ENCODE results near the gene HTRA3. TPM values are rescaled to one million over a fixed set of nuclear protein-coding genes. Genes with fewer than 3 reads are reported as not detected.

HTRA3 gene
- total RNA-seq, 1 donor from 2014 or later, result 1.7 TPM

GRCh38 chr4:8343262-8343966 is 73.9 kb downstream of the HTRA3 start:
- H3K9me3 Mint-ChIP-seq (ENCODE audit: unreplicated experiment), result no peaks in the 10 kb centered on the region
- DNase-seq (ENCODE audit: low spot score), result no peak
- no peak overlapping the region for H3K27ac Mint-ChIP-seq (ENCODE audit: unreplicated experiment)
- TF ChIP-seq CTCF (IDR thresholded peaks at IDR 0.05; ENCODE audit: unreplicated experiment), result no peak
- H3K27me3 Mint-ChIP-seq (ENCODE audit: unreplicated experiment), result no peaks in the 10 kb centered on the region
- H3K4me3 Mint-ChIP-seq (ENCODE audit: unreplicated experiment), result no peak overlapping the region
- no peaks in the 10 kb centered on the region for H3K4me1 Mint-ChIP-seq (ENCODE audit: unreplicated experiment)
- H3K36me3 Mint-ChIP-seq (ENCODE audit: low read depth, unreplicated experiment), result no peaks in the 10 kb centered on the region

- TF ChIP-seq CTCF (IDR thresholded peaks at IDR 0.05; ENCODE audit: unreplicated experiment), result no peak
- Mint-ChIP-seq H3K4me1 (ENCODE audit: unreplicated experiment) (no peaks in the 10 kb centered on the region), H3K36me3 (ENCODE audit: low read depth, unreplicated experiment) (no peaks in the 10 kb centered on the region), H3K4me3 (ENCODE audit: unreplicated experiment) (no peak overlapping the region), H3K27me3 (ENCODE audit: unreplicated experiment) (no peaks in the 10 kb centered on the region), H3K27ac (ENCODE audit: unreplicated experiment) (no peak overlapping the region), H3K9me3 (ENCODE audit: unreplicated experiment) (no peaks in the 10 kb centered on the region)
- DNase-seq (ENCODE audit: low spot score), result no peak
These were observed 74.4 kb downstream of the HTRA3 start for GRCh38 chr4:8343967-8344331.

- no peaks in the 10 kb centered on the region for H3K27me3 Mint-ChIP-seq (ENCODE audit: unreplicated experiment)
- DNase-seq (ENCODE audit: low spot score), result no peak
These were observed 74.8 kb downstream of the HTRA3 start for GRCh38 chr4:8344377-8344776.

GRCh38 chr4:8345053-8345945 is 75.7 kb downstream of the HTRA3 start:
- no peak overlapping the region for H3K4me3 Mint-ChIP-seq (ENCODE audit: unreplicated experiment)
- H3K9me3 Mint-ChIP-seq (ENCODE audit: unreplicated experiment), result no peaks in the 10 kb centered on the region
- H3K36me3 Mint-ChIP-seq (ENCODE audit: low read depth, unreplicated experiment), result no peaks in the 10 kb centered on the region
- no peaks in the 10 kb centered on the region for H3K4me1 Mint-ChIP-seq (ENCODE audit: unreplicated experiment)
- TF ChIP-seq CTCF (IDR thresholded peaks at IDR 0.05; ENCODE audit: unreplicated experiment), result no peak
- no peak overlapping the region for H3K27ac Mint-ChIP-seq (ENCODE audit: unreplicated experiment)
- H3K27me3 Mint-ChIP-seq (ENCODE audit: unreplicated experiment), result peaks cover 2% of the 10 kb centered on the region
- DNase-seq (ENCODE audit: low spot score), result no peak

More at GRCh38 chr4:8344377-8344776, 74.8 kb downstream of the HTRA3 start:
- Mint-ChIP-seq H3K9me3 (ENCODE audit: unreplicated experiment) (no peaks in the 10 kb centered on the region), H3K27ac (ENCODE audit: unreplicated experiment) (no peak overlapping the region), H3K4me1 (ENCODE audit: unreplicated experiment) (no peaks in the 10 kb centered on the region), H3K36me3 (ENCODE audit: low read depth, unreplicated experiment) (no peaks in the 10 kb centered on the region), H3K4me3 (ENCODE audit: unreplicated experiment) (no peak overlapping the region)
- TF ChIP-seq CTCF (IDR thresholded peaks at IDR 0.05; ENCODE audit: unreplicated experiment), result no peak

Measured in endothelial cell (in vitro differentiated cells).